ENCODE results near the gene PFN3. TPM values are rescaled to one million over a fixed set of nuclear protein-coding genes. Genes with fewer than 3 reads are reported as not detected.

PFN3 gene
- total RNA-seq, 1 donor from 2014 or later, result not detected

- no peak for DNase-seq (ENCODE audit: extremely low spot score, unreplicated experiment)
- Mint-ChIP-seq H3K27ac (ENCODE audit: unreplicated experiment) (no peak overlapping the region), H3K27me3 (ENCODE audit: unreplicated experiment) (no peaks in the 10 kb centered on the region), H3K36me3 (ENCODE audit: unreplicated experiment) (no peaks in the 10 kb centered on the region), H3K4me1 (ENCODE audit: unreplicated experiment) (peaks cover 14% of the 10 kb centered on the region), H3K9me3 (ENCODE audit: unreplicated experiment) (no peaks in the 10 kb centered on the region), H3K4me3 (ENCODE audit: unreplicated experiment) (peak overlapping the region; percentile 58)
- no peak for TF ChIP-seq CTCF (IDR thresholded peaks at IDR 0.05)
Measured at GRCh38 chr5:177371120-177372033, 29.1 kb downstream of the PFN3 start.

GRCh38 chr5:177370488-177371119 is 29.9 kb downstream of the PFN3 start:
- peak; percentile 93 for DNase-seq (ENCODE audit: extremely low spot score, unreplicated experiment)
- peak; percentile 65 for TF ChIP-seq CTCF (IDR thresholded peaks at IDR 0.05)
- Mint-ChIP-seq H3K4me1 (ENCODE audit: unreplicated experiment) (peaks cover 18% of the 10 kb centered on the region), H3K27me3 (ENCODE audit: unreplicated experiment) (no peaks in the 10 kb centered on the region), H3K27ac (ENCODE audit: unreplicated experiment) (no peak overlapping the region), H3K9me3 (ENCODE audit: unreplicated experiment) (no peaks in the 10 kb centered on the region), H3K36me3 (ENCODE audit: unreplicated experiment) (no peaks in the 10 kb centered on the region), H3K4me3 (ENCODE audit: unreplicated experiment) (peak overlapping the region; percentile 69)

- peaks cover 18% of the 10 kb centered on the region for H3K4me1 Mint-ChIP-seq (ENCODE audit: unreplicated experiment)
- no peak overlapping the region for H3K4me3 Mint-ChIP-seq (ENCODE audit: unreplicated experiment)
- TF ChIP-seq CTCF (IDR thresholded peaks at IDR 0.05), result no peak
- H3K27ac Mint-ChIP-seq (ENCODE audit: unreplicated experiment), result no peak overlapping the region
- no peak for DNase-seq (ENCODE audit: extremely low spot score, unreplicated experiment)
- no peaks in the 10 kb centered on the region for H3K9me3 Mint-ChIP-seq (ENCODE audit: unreplicated experiment)
- no peaks in the 10 kb centered on the region for H3K27me3 Mint-ChIP-seq (ENCODE audit: unreplicated experiment)
- H3K36me3 Mint-ChIP-seq (ENCODE audit: unreplicated experiment), result no peaks in the 10 kb centered on the region
Measured at GRCh38 chr5:177369645-177370440, 30.6 kb downstream of the PFN3 start.

- TF ChIP-seq CTCF (IDR thresholded peaks at IDR 0.05), result peak; percentile 56
- Mint-ChIP-seq H3K27ac (ENCODE audit: unreplicated experiment) (no peak overlapping the region), H3K36me3 (ENCODE audit: unreplicated experiment) (no peaks in the 10 kb centered on the region), H3K4me1 (ENCODE audit: unreplicated experiment) (peaks cover 18% of the 10 kb centered on the region), H3K4me3 (ENCODE audit: unreplicated experiment) (peak overlapping the region; percentile 30), H3K27me3 (ENCODE audit: unreplicated experiment) (no peaks in the 10 kb centered on the region), H3K9me3 (ENCODE audit: unreplicated experiment) (no peaks in the 10 kb centered on the region)
- DNase-seq (ENCODE audit: extremely low spot score, unreplicated experiment), result no peak
Measured at GRCh38 chr5:177368869-177369644, 31.4 kb downstream of the PFN3 start.
